Activated naive CD8-positive, alpha-beta T cell treated with anti-CD3 and anti-CD28 coated beads, Interleukin-2, amount 50 U/mL, for 16 hours (primary cell): ENCODE data around the gene GABRR2.

ENCODE experiments used
- DNase-seq: peaks from one replicate; pipeline ENCODE4 v3.0.0-alpha.2; 2020; ENCODE audit warnings: low read depth, low spot score

The GABRR2 gene

DNA sequence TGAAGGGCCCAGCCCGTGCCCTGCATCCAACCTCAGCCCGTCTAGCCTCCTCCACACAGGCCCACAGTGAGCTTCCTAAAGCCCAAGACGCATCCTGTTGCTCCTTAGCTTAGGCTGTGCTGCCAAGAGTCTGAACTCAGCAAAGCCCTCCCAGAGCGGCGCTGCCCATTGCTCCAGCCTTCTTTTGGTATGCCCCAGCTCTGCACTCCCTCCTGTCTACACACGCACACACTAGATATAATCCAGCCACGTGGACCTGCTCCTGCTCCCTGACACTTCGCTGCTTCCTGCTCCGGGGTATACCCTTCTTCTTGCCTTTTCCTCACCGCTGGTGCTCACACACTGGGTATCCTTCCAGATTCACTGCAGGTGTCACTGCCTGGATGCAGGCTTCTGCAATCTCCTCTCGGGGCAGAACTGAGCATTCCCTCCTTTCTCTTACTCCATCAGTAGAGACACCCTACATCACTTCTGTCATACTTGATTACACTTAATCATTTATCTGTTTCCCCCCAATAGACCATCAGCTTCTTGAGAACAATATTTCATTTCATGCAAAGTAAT lies 23.8 kb downstream of the GABRR2 start:
- DNase-seq = no peak

DNA sequence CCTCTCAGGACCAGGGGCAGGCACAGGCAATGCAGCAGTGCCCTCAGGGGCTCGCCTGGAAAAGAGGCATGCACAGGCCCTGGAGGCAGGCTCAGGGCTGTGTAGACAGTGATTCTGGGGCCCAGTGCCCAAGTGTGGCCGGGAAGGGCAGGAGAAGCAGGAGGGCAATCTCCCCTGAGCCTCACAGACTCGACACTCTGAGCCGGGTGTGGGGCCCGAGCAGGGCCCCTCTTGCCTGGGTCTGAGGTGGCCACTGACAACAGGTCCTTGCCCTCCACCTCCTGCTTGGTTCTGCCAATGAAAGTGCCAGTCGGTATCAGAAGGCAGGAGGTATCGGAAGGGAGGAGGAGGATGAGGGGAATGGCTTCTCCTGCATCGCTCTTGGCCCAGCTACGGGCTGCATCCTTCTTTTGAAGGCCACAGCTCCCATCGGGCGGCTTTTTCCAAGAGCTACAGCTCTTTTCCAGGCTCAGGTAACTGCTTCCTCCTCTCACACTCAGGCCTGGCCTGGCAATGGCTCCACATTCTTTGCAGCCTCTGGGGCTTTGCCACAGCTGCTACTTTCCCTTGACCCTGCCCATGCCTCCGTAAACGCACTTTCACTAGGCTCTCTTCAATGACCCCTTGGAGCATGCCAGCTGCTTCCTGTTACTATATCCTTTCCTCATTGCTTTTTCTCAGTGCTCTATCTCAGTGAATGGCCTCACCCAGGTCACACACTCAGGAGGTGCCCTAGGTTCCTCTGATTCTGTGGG lies 24.5 kb downstream of the GABRR2 start:
- no peak for DNase-seq

DNA sequence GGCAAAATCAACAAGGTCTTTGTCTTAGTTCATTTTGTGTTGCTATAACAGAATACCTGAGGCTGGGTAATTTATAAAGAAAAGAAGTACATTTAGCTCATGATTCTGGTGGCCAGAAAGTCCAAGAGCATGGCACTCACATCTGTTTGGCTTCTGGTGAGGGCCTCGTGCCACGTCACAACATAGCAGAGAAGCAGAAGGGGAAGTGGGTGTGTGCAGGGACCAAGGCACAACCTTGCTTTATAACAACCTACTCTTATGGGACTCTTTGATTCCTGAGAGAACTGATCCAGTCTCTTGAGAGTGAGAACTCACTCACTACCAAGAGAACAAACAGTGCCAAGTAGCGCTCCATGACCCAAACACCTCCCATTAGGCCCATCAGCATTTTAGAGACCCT lies 25.4 kb downstream of the GABRR2 start:
- DNase-seq = no peak

DNA sequence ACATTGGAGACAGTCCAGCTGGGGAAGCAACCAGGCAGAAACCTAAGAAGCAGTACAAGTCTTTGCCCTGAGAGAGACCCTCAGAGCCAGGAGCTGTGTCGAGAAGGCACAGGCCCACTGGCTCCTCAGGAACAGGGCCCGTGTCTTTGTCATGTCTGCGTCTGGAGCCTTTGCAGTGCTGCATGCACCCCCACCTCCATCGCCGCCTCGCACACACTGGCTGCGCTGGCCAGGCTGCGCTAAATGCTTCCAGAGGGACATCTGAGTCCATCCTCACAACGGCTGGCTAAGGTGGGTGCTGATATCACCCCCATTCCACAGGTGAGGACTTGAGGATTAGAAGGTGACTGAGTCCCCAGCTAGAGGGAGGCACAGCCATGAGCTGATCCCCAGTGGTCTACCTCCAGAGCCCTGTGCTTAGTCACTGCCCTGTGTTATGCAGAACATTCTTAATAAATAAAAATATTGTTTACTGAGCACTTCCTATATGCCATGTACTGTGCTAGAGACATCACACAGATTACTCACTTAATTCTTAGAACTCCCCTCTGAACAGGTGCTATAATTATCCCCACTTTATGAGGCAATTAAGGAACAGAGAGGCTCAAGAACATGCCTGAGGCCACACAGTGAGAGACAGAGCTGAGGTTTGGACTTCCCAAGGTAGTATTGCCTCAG lies 27.6 kb downstream of the GABRR2 start:
- no peak for DNase-seq

DNA sequence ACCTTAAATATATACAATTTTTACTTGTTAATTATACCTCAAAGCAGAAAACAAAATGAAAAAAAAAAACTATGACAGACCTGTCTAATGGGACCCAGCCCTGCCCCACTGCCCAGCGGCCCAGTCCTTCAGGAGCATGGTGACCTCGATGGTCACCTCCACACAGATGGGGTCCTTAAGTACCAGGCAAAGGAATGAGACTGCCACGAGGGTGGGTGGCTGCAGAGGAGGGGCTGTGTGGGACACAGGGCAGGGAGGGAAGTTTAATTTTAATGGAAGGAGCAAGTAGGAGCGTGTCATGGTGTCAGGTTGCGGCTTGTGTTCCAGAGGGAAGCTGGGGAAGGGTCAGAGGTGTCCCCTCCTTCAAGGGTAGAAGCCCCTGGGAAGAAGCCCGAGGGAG lies 28.6 kb downstream of the GABRR2 start:
- DNase-seq = no peak

DNA sequence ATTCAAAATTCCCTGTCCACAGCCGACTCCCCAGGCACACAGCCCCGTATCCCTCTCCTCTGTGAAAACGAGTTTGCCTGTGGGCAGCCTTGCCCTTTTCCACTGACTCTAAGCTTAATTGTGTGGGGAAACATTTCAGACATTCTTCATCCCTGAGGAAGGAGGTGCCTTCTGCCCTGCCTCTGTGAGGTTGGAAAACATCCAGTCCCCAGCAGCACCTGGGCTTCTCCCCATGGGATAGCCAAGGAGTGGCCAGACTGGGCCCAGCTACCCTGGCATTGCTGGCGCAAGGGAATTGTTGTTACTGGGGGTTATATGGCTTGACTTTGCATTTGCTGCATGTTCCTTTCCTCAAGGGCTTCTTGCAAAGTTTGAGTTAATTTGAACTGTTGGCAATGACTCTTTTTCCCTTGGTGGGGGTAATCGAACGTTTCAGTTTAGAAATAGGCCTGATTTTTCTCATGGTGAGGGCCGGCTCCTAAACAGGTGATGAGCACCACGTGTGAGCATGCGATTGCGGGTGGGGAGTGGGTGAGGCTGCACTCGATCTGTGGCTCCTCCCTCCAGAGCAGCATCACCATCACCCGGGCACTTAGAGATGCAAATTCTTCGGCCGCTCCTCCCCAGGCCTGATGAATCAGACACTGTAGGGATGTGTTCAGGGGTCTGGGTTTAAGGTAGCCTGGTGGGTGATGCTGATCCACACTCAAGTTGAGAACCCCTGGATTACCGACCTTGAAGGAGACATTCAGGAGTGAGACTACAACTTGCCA lies 29.9 kb downstream of the GABRR2 start:
- no peak for DNase-seq

- no peak for DNase-seq
Measured at GRCh38 chr6:89284081-89284480, 31.0 kb downstream of the GABRR2 start.

DNA sequence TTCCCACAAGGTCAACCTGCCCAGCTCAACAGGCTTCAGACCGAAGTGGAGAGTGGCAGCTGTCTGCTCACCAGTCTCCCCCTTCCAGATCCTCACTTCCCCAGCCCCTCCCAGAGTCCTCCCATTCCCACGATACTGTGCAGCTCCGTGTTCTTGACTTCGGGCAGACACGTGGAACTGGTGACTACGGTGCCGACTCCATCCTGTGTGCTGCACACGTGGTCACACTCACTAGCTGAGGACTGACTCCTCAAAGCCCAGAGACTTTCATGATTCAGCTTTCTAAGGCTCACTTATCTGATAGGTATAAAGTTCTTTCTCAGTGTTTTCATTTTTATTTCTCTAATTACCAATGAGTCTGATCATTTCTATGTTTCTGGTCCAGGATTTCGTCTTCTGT lies 32.4 kb downstream of the GABRR2 start:
- DNase-seq = no peak

DNA sequence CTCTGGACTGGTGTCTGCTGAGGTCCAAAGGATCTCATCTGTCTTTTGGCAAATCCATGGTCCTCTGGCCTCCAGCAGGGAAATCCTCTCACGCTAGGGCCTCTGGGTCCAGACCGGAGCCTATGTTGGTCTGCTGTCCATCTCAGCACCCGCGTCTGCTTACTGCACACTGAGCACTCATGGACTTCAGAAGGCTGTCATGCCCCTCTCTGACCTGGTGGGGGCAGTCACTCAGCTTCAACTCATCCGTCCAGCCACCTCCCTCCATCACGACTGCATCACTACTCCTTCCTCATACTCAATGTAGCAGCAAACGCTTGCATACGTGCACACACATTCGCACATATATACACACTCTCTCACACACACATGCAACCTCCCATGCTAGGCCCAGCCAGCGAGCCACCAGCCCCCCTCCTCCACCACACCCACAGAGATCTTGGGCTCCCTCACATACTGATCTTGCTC lies 33.3 kb downstream of the GABRR2 start:
- DNase-seq = no peak

GRCh38 chr6:89278956-89279355 lies 36.1 kb downstream of the GABRR2 start:
- DNase-seq = no peak

DNA sequence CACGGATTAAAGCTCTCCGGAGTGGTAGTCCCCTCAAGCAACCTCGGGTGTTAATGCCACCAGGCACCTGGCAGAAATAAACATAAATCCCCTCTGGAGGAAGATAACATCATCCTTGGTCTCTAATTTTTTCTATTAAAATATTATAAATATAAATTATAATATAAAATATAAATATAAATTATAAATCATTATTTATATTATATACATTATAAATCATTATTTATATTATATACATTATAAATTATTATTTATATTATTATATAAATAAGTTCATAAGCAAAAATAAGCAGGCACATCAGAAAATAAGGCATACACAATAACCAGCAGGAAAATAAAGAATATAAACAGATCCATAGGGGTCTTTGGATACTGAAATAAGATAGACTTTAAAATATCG lies 39.2 kb downstream of the GABRR2 start:
- DNase-seq = no peak

- no peak for DNase-seq
Measured at GRCh38 chr6:89273816-89274215, 41.3 kb downstream of the GABRR2 start.

DNA sequence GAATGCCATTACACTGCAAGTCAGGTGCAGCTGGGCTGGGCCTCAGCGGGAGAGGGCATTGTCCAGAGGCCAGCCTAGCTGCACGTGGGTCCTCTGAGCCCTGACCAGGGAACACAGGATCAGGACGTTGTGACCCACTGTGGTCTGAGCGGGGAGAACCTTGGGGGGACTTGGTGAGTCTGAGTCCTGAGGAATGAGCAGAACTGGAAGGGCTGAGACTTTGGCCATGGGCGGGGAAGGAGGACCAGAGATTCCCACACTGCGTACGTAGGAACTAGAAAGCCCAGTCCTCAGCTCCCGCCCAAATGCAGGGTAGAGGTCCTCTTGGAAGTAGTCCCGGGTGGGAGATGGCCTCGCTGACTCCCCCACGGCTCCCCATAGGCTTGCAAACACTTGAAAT lies 42.5 kb downstream of the GABRR2 start:
- no peak for DNase-seq

- no peak for DNase-seq
Measured at GRCh38 chr6:89270951-89271721, 44.0 kb downstream of the GABRR2 start.

DNA sequence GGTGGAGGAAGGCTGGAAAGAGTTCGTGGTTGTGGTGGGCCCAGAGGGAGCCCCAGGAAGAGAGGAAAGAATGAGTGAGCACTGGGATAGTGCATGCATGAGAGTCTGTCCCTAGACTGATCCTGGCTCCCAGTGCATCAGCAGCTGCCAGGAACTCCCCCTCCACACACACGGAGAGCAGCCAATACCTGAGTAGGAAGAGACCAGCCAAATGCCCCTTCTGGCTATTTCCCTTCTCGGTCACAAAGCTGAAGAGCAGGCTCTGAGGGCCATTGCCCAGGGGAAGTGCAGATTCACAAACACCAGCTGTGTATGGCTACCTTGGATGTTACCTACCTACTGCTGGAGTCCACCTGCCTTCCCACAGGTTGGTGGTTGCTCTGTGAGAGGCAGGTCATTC lies 45.1 kb downstream of the GABRR2 start:
- DNase-seq = no peak

DNA sequence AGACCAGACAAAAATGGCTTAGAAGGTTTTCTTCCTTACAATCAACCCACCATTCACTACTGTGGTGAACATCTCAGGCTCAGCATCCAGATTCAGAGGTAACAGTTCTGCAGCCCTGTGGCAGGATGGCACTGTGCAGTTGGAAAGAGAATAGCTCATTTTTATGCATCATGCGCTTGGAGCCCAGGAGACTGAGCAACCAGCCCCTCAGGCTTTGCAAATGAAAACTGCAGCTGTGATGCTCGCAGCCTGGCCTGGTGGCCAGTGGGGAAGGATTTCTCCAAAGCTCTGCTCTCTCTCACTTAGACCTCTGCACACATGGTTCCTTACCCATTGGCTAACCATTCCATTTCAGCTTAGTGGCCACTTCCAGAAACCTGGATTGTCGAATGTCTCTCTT lies 45.8 kb downstream of the GABRR2 start:
- DNase-seq = no peak

- DNase-seq = no peak
Measured at GRCh38 chr6:89268776-89269175, 46.3 kb downstream of the GABRR2 start.

GRCh38 chr6:89267918-89268317 lies 47.2 kb downstream of the GABRR2 start:
- DNase-seq = no peak

GRCh38 chr6:89264296-89264695 lies 50.8 kb downstream of the GABRR2 start:
- DNase-seq = no peak

DNA sequence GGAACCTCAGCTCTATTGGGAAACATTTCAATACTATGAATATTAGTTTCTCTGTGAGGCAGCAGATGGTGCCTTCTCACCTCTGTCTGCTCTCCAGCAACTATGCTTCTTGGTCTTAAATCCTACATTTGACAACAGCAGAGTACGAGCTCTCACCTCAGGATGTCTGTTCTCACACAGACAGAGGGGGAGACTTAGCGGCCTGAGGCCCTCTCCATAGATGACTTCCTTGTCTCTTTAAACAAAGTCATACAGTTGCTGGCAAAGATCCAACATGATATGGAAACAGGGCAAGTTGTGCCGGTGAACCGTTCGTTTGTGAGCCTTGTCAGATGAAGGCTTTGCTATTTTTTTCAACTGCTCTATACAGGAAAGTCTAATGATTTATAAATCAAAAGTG lies 54.3 kb downstream of the GABRR2 start:
- DNase-seq = no peak

GRCh38 chr6:89260310-89260709 lies 54.8 kb downstream of the GABRR2 start:
- DNase-seq = no peak
